IMR-90 (cell line): ENCODE measurements around the gene ZBTB32. TPM values are rescaled to one million over a fixed set of nuclear protein-coding genes. Genes with fewer than 3 reads are reported as not detected.

Experiments
- ATAC-seq: fragments of 200-7000 bp; cut with Tn5 transposase; 2 replicates; pipeline ENCODE4 v1.9.1; 2020; ENCODE audit warnings: low read depth, mild to moderate bottlenecking, moderate library complexity
- BruUV-seq: library from RNA; stranded (reverse); fragments of 400-500 nt; replicated peaks from 2 replicates; lab custom pipeline; 2021; lab: Mats Ljungman, UMichigan
- CTCF ChIA-PET: fragments of 300-600 bp; formaldehyde crosslinking; extraction: SDS; loops from one replicate; lab custom pipeline; 2021; ENCODE audit warnings: antibody characterized with exemption; lab: Yijun Ruan, JAX
- POLR2A ChIA-PET: fragments of 300-600 bp; sonication (Branson Sonifier 250); formaldehyde crosslinking; loops from one replicate; lab custom pipeline; 2022; ENCODE audit warnings: antibody characterized with exemption; ENCODE audit not compliant: unreplicated experiment; lab: Charles Lee
- DNase-seq: peaks from one replicate; pipeline ENCODE4 v3.0.0; 2013
- H2AFZ ChIP-seq: replicated peaks from 2 replicates; pipeline ENCODE3; 2013; ENCODE audit warnings: low read length, mild to moderate bottlenecking; ENCODE audit not compliant: poor library complexity
- H2AK5ac ChIP-seq: 2 replicates; pipeline ENCODE4 v1.6.1; 2013; ENCODE audit warnings: low read depth, low read length, inconsistent platforms
- H2AK9ac ChIP-seq: replicated peaks from 2 replicates; pipeline ENCODE3; 2013; ENCODE audit warnings: mild to moderate bottlenecking, low read depth, low read length, moderate library complexity; ENCODE audit not compliant: poor library complexity
- H2BK120ac ChIP-seq: 2 replicates; pipeline ENCODE4 v1.6.1; 2013; ENCODE audit warnings: low read depth, low read length, inconsistent platforms
- H2BK15ac ChIP-seq: 3 replicates; pipeline ENCODE4 v1.6.1; 2013; ENCODE audit warnings: low read depth, low read length, inconsistent platforms
- H2BK20ac ChIP-seq: 2 replicates; pipeline ENCODE4 v1.6.1; 2013; ENCODE audit warnings: low read depth, mild to moderate bottlenecking, inconsistent platforms, low read length, moderate library complexity
- H2BK5ac ChIP-seq: 2 replicates; pipeline ENCODE4 v1.6.1; 2013; ENCODE audit warnings: mild to moderate bottlenecking, low read depth, low read length, inconsistent platforms; ENCODE audit not compliant: poor library complexity, severe bottlenecking
- H3K14ac ChIP-seq: replicated peaks from 2 replicates; pipeline ENCODE4 v1.6.1; 2013; ENCODE audit warnings: low read depth, low read length, inconsistent platforms
- H3K18ac ChIP-seq: 2 replicates; pipeline ENCODE4 v1.6.1; 2013; ENCODE audit warnings: low read depth, low read length, control low read depth
- H3K23ac ChIP-seq: 2 replicates; pipeline ENCODE4 v1.6.1; 2013; ENCODE audit warnings: low read depth, low read length, inconsistent platforms
- H3K27ac ChIP-seq: 2 replicates; pipeline ENCODE4 v1.5.1; 2013; ENCODE audit warnings: mild to moderate bottlenecking, control low read depth, low read length; ENCODE audit not compliant: insufficient read depth
- H3K27me3 ChIP-seq: 2 replicates; pipeline ENCODE4 v1.6.1; 2013; ENCODE audit warnings: low read length; ENCODE audit not compliant: control insufficient read depth, insufficient read depth
- H3K36me3 ChIP-seq: 2 replicates; pipeline ENCODE4 v1.6.1; 2013; ENCODE audit warnings: low read length, mixed read lengths; ENCODE audit not compliant: control insufficient read depth, insufficient read depth
- H3K4ac ChIP-seq: 2 replicates; pipeline ENCODE4 v1.6.1; 2013; ENCODE audit warnings: low read depth, low read length, inconsistent platforms
- H3K4me1 ChIP-seq: 2 replicates; pipeline ENCODE4 v1.6.1; 2013; ENCODE audit warnings: low read length, mixed read lengths; ENCODE audit not compliant: control insufficient read depth, insufficient read depth
- H3K4me2 ChIP-seq: 2 replicates; pipeline ENCODE4 v1.6.1; 2013; ENCODE audit warnings: low read depth, mild to moderate bottlenecking, control low read depth, low read length, moderate library complexity
- H3K4me3 ChIP-seq: 2 replicates; pipeline ENCODE4 v1.5.1; 2013; ENCODE audit warnings: low read depth, mild to moderate bottlenecking, control low read depth, low read length, moderate library complexity; ENCODE audit not compliant: insufficient read depth
- H3K56ac ChIP-seq: 2 replicates; pipeline ENCODE4 v1.6.1; 2013; ENCODE audit warnings: low read length, inconsistent platforms; ENCODE audit not compliant: insufficient read depth; ENCODE audit errors: extremely low read depth
- H3K79me1 ChIP-seq, 2 experiments: 2 replicates each; pipeline ENCODE4 v1.6.1; 2013; ENCODE audit warnings: low read length in 2 of 2, inconsistent platforms in 1 of 2, low read depth in 1 of 2
- H3K9ac ChIP-seq: 2 replicates; pipeline ENCODE4 v1.6.1; 2013; ENCODE audit warnings: low read depth, low read length, control low read depth
- H3K9me1 ChIP-seq: 2 replicates; pipeline ENCODE4 v1.6.1; 2013; ENCODE audit warnings: low read length, inconsistent platforms; ENCODE audit not compliant: insufficient read depth
- H3K9me3 ChIP-seq: 2 replicates; pipeline ENCODE4 v1.6.1; 2013; ENCODE audit warnings: low read length; ENCODE audit not compliant: control insufficient read depth, insufficient read depth
- H4K20me1 ChIP-seq: 2 replicates; pipeline ENCODE4 v1.6.1; 2013; ENCODE audit warnings: low read length, inconsistent platforms; ENCODE audit not compliant: insufficient read depth
- H4K5ac ChIP-seq: 2 replicates; pipeline ENCODE4 v1.6.1; 2013; ENCODE audit warnings: mild to moderate bottlenecking, low read depth, low read length, control low read depth
- H4K8ac ChIP-seq, 2 experiments: 2 replicates each; pipeline ENCODE4 v1.6.1; 2013; ENCODE audit warnings: low read depth in 2 of 2, low read length in 2 of 2, control low read depth in 1 of 2, inconsistent platforms in 1 of 2
- H4K91ac ChIP-seq: 2 replicates; pipeline ENCODE4 v1.6.1; 2013; ENCODE audit warnings: low read depth, low read length, inconsistent platforms; ENCODE audit not compliant: insufficient read depth
- BHLHE40 ChIP-seq: fragments of 150-350 bp; IDR thresholded peaks from 2 replicates; pipeline ENCODE4 v1.6.1; 2016; ENCODE audit warnings: mild to moderate bottlenecking, low read depth, low read length
- CEBPB ChIP-seq: IDR thresholded peaks from 2 replicates; pipeline ENCODE4 v1.6.1; 2012; ENCODE audit warnings: low read depth, low read length, improper control_type of control experiment
- CHD1 ChIP-seq: IDR thresholded peaks from 2 replicates; pipeline ENCODE4 v1.6.1; 2012; ENCODE audit warnings: low read depth, low read length, improper control_type of control experiment
- CTCF ChIP-seq: conservative IDR thresholded peaks from 2 replicates; pipeline ENCODE4 v1.5.1; 2012; ENCODE audit warnings: mild to moderate bottlenecking, low read depth, low read length, improper control_type of control experiment
- FOS ChIP-seq: fragments of 150-350 bp; IDR thresholded peaks from 2 replicates; pipeline ENCODE4 v1.6.1; 2016; ENCODE audit warnings: low read depth, low read length
- MAFK ChIP-seq: IDR thresholded peaks from 2 replicates; pipeline ENCODE4 v1.6.1; 2012; ENCODE audit warnings: low read depth, low read length, improper control_type of control experiment
- MAZ ChIP-seq: IDR thresholded peaks from 2 replicates; pipeline ENCODE4 v1.6.1; 2012; ENCODE audit warnings: low read depth, mild to moderate bottlenecking, low read length, improper control_type of control experiment, moderate library complexity, borderline replicate concordance
- MXI1 ChIP-seq: IDR thresholded peaks from 2 replicates; pipeline ENCODE4 v1.6.1; 2012; ENCODE audit warnings: low read depth, mild to moderate bottlenecking, low read length, moderate library complexity, borderline replicate concordance
- POLR2A ChIP-seq: IDR thresholded peaks from 2 replicates; pipeline ENCODE4 v1.6.1; 2012; ENCODE audit warnings: mild to moderate bottlenecking, low read depth, low read length
- RAD21 ChIP-seq: IDR thresholded peaks from 2 replicates; pipeline ENCODE4 v1.6.1; 2012; ENCODE audit warnings: low read length, improper control_type of control experiment
- RCOR1 ChIP-seq: IDR thresholded peaks from 2 replicates; pipeline ENCODE4 v1.6.1; 2012; ENCODE audit warnings: mild to moderate bottlenecking, low read length, improper control_type of control experiment; ENCODE audit not compliant: insufficient replicate concordance
- RFX5 ChIP-seq: IDR thresholded peaks from 2 replicates; pipeline ENCODE4 v1.8.0; 2012; ENCODE audit warnings: low read depth, mild to moderate bottlenecking, low read length, moderate library complexity
- SMC3 ChIP-seq: fragments of 150-350 bp; IDR thresholded peaks from 2 replicates; pipeline ENCODE4 v1.6.1; 2016; ENCODE audit warnings: low read depth, mild to moderate bottlenecking, antibody characterized with exemption, low read length, moderate library complexity
- WGBS, 2 experiments: methylation state at CpG; one replicate each; pipeline versions ENCODE4 v1.1.5 to v1.1.7; 2013; ENCODE audit warnings: missing lambda C conversion rate in 2 of 2; ENCODE audit not compliant: insufficient read length in 1 of 2; ENCODE audit errors: extremely low coverage in 2 of 2; 5-methylcytosine and 5-hydroxymethylcytosine counted together
- dilution Hi-C: fragments of 300-500 bp; cut with HindIII; formaldehyde crosslinking; loops from one replicate; pipeline ENCODE4 v1.14.3; 2018; ENCODE audit warnings: low sequenced_read_pairs; ENCODE audit not compliant: unreplicated experiment
- in situ Hi-C: fragments of 300-500 bp; cut with MboI; formaldehyde crosslinking; loops from 3 replicates; pipeline ENCODE4 v1.14.3; 2019; ENCODE audit warnings: low sequenced_read_pairs, inconsistent platforms, mixed read lengths
- intact Hi-C: fragments of 100-400 bp; cut with micrococcal nuclease; formaldehyde crosslinking; loops from 2 replicates; pipeline ENCODE4 v1.10.0; 2022
- polyA plus RNA-seq, 3 experiments: library from polyadenylated mRNA; depleted of rRNA; stranded (reverse); fragments of >200 nt; gene quantifications; 2 replicates each; pipeline ENCODE4 v1.2.3, GENCODE V29; 2012; ENCODE audit warnings: low replicate concordance in 1 of 3
- total RNA-seq: library from RNA; depleted of rRNA; stranded (reverse); fragments of >200 nt; gene quantifications from 2 replicates; pipeline ENCODE4 v1.2.3, GENCODE V29; 2012
- TF ChIP-seq, protein P1 (sequence below): fragments of 150-350 bp; IDR thresholded peaks from 2 replicates; pipeline ENCODE4 v1.6.1; 2016; ENCODE audit warnings: low read depth, mild to moderate bottlenecking, low read length, moderate library complexity, borderline replicate concordance

ZBTB32 gene
- total and polyA plus RNA-seq, 2 of the 4 experiments (the other 2 are of a cell fraction): not detected

- dilution Hi-C loops: no loop called here
- Histone ChIP-seq H3K9me1 (peaks cover 7% of the 10 kb centered on the region; the same call in 1 of the 2 replicates), H3K23ac (peak within 1 kb of the TSS; percentile 94), H2AK5ac (peak within 1 kb of the TSS; percentile 91), H3K9me3 (no peaks in the 10 kb centered on the region), H2AFZ (peak within 1 kb of the TSS; percentile 94), H3K27me3 (no peaks in the 10 kb centered on the region), H4K20me1 (no peaks in the 10 kb centered on the region), H2AK9ac (peak within 1 kb of the TSS; percentile 94), H3K79me1 (peaks cover 5 to 63% of the 10 kb centered on the region in 2 experiments; a peak in 3 of 4 replicates), H3K4me1 (peaks cover 3% of the 10 kb centered on the region; the same call in 1 of the 2 replicates), H3K9ac (peak within 1 kb of the TSS; percentile 81), H3K4me3 (peak within 1 kb of the TSS; percentile 71), H3K18ac (no peak within 1 kb of the TSS), H2BK120ac (0 out of 2 replicates have a peak within 1 kb of the TSS, but pooled peaks have one; percentile 22), H3K56ac (peak within 1 kb of the TSS; percentile 52; the same call in 1 of the 2 replicates), H2BK5ac (peak within 1 kb of the TSS; percentile 65), H3K4ac (peak within 1 kb of the TSS; percentile 91), H3K36me3 (peaks cover 12% of the 10 kb centered on the region; the same call in 1 of the 2 replicates), H3K4me2 (peak within 1 kb of the TSS; percentile 82), H2BK15ac (no peak within 1 kb of the TSS), H3K14ac (peak within 1 kb of the TSS; percentile 93), H4K8ac (peak within 1 kb of the TSS; percentile 60 to 94), H3K27ac (peak within 1 kb of the TSS; percentile 68), H4K91ac (peak within 1 kb of the TSS; percentile 81), H2BK20ac (no peak within 1 kb of the TSS), H4K5ac (peak within 1 kb of the TSS; percentile 41)
- ATAC-seq (peak; percentile 81), DNase-seq (peak; percentile 99)
- CTCF ChIA-PET: interaction anchor here (0.8 to 1.2 kb wide), 2 partner anchors 71 to 183 kb away, joined by 3 read pairs; no protein-coding TSS in a partner anchor
- no TSS peak for BruUV-seq
- in situ Hi-C loops: no loop called here
- POLR2A ChIA-PET: interaction anchor here (0.9 kb wide), 1 partner anchor 8 kb away, joined by 4 read pairs; the partner anchor contains the start of gene HSPB6
- 4% methylated on average over 5 of the region's 45 CpGs; no CpG with 5 or more reads in 1 of the 2 experiments for WGBS, 2 experiments
- intact Hi-C loops: no loop called here
- TF ChIP-seq BHLHE40 (no peak), RAD21 (no peak), CHD1 (no peak), CTCF (no peak), FOS (peak; percentile 45; the same call in 1 of the 2 replicates), MAZ (0 out of 2 replicates have a peak, but pooled peaks have one; percentile 56), RCOR1 (no peak), RFX5 (no peak), SMC3 (no peak), MAFK (no peak), POLR2A (peak; percentile 93), MXI1 (peak; percentile 55; the same call in 1 of the 2 replicates), CEBPB (peak; percentile 99)
- TF ChIP-seq, protein P1, sequence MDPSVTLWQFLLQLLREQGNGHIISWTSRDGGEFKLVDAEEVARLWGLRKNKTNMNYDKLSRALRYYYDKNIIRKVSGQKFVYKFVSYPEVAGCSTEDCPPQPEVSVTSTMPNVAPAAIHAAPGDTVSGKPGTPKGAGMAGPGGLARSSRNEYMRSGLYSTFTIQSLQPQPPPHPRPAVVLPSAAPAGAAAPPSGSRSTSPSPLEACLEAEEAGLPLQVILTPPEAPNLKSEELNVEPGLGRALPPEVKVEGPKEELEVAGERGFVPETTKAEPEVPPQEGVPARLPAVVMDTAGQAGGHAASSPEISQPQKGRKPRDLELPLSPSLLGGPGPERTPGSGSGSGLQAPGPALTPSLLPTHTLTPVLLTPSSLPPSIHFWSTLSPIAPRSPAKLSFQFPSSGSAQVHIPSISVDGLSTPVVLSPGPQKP: no peak
Measured at GRCh38 chr19:35748106-35749020, 44.0 kb downstream of the ZBTB32 start, which contains the start of gene LIN37. Gene LIN37, plus strand, starts transcription at chr19:35748576. Its CDS starts 149 bp downstream, at chr19:35748725.
